B cell (primary cell): ENCODE data around the gene TGM3.

ENCODE experiments used
- EZH2 ChIP-seq: IDR thresholded peaks from 2 replicates; pipeline ENCODE4 v1.6.1; 2012; ENCODE audit warnings: borderline replicate concordance, low read depth, mild to moderate bottlenecking, moderate library complexity, low read length; ENCODE audit not compliant: insufficient read depth, poor library complexity, severe bottlenecking
- TF ChIP-seq, protein P1 (sequence below): fragments of 200-600 bp; IDR thresholded peaks from one replicate; pipeline ENCODE4 v1.8.0; 2022; ENCODE audit warnings: antibody characterized with exemption, mild to moderate bottlenecking

DNA sequence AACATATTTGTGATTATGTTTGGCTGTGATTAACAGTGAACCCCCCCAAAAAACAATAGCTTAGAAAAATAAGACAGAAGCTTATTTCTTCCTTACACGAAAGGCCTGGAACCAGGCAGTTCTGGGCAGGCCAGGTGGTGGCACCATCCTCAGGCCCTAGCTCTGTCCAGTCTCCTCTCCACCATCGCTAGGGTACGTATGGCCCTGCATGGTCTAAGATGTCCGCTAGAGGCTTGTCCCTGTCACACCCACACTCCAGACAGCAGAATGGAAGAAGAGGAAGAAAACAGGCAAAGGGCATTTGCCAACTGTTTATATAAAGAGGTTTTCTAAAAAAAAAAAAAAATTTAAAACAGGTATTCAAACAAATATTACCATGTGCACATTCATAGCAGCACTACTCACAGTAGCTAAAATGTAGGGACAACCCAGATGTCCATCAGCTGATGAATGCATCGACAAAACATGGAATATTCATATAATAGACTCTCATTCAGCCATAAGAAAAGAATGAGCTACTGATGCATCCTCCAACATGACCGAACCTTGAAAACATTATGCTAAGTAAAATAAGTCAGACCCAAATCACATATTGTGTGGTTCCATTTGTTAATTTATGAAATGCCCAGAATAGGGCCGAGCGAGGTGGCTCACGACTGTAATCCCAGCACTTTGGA lies 6.7 kb downstream of the TGM3 start:
- TF ChIP-seq, protein P1, sequence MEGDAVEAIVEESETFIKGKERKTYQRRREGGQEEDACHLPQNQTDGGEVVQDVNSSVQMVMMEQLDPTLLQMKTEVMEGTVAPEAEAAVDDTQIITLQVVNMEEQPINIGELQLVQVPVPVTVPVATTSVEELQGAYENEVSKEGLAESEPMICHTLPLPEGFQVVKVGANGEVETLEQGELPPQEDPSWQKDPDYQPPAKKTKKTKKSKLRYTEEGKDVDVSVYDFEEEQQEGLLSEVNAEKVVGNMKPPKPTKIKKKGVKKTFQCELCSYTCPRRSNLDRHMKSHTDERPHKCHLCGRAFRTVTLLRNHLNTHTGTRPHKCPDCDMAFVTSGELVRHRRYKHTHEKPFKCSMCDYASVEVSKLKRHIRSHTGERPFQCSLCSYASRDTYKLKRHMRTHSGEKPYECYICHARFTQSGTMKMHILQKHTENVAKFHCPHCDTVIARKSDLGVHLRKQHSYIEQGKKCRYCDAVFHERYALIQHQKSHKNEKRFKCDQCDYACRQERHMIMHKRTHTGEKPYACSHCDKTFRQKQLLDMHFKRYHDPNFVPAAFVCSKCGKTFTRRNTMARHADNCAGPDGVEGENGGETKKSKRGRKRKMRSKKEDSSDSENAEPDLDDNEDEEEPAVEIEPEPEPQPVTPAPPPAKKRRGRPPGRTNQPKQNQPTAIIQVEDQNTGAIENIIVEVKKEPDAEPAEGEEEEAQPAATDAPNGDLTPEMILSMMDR, result no peak
- TF ChIP-seq EZH2, result no peak
